MCF 10A (cell line): ENCODE measurements around the gene MCUB. TPM values are rescaled to one million over a fixed set of nuclear protein-coding genes. Genes with fewer than 3 reads are reported as not detected.

Source experiments
- BruUV-seq: library from RNA; stranded (reverse); fragments of 400-500 nt; replicated peaks from 2 replicates; lab custom pipeline; 2021; lab: Mats Ljungman, UMichigan
- CTCF ChIA-PET: fragments of 300-600 bp; sonication (Branson Sonifier 250); formaldehyde crosslinking; extraction: SDS; loops from one replicate; lab custom pipeline; 2021; ENCODE audit warnings: antibody characterized with exemption, inconsistent platforms; lab: Yijun Ruan, JAX
- POLR2A ChIA-PET: fragments of 300-600, 350-650 bp; sonication (Branson Sonifier 250); formaldehyde crosslinking; extraction: SDS; loops from one replicate; lab custom pipeline; 2020; ENCODE audit warnings: antibody characterized with exemption, inconsistent platforms; lab: Yijun Ruan, JAX
- DNase-seq: peaks from one replicate; pipeline ENCODE4 v3.0.0-alpha.2; 2018; ENCODE audit not compliant: unreplicated experiment
- H3K27ac Mint-ChIP-seq: one replicate; pipeline ENCODE4 v1.8.0; 2022; ENCODE audit warnings: mild to moderate bottlenecking, low read depth, mixed read lengths; ENCODE audit not compliant: unreplicated experiment
- H3K27me3 Mint-ChIP-seq: one replicate; pipeline ENCODE4 v1.8.0; 2022; ENCODE audit warnings: mixed read lengths; ENCODE audit not compliant: insufficient read depth, unreplicated experiment
- H3K36me3 Mint-ChIP-seq: one replicate; pipeline ENCODE4 v1.8.0; 2022; ENCODE audit warnings: mild to moderate bottlenecking, moderate library complexity, mixed read lengths; ENCODE audit not compliant: insufficient read depth, unreplicated experiment
- H3K4me1 Mint-ChIP-seq: one replicate; pipeline ENCODE4 v1.8.0; 2022; ENCODE audit warnings: mixed read lengths; ENCODE audit not compliant: insufficient read depth, unreplicated experiment
- H3K4me3 Mint-ChIP-seq: one replicate; pipeline ENCODE4 v1.8.0; 2022; ENCODE audit warnings: mild to moderate bottlenecking, moderate library complexity, mixed read lengths; ENCODE audit not compliant: unreplicated experiment
- H3K9me3 Mint-ChIP-seq: one replicate; pipeline ENCODE4 v1.8.0; 2022; ENCODE audit warnings: mixed read lengths; ENCODE audit not compliant: unreplicated experiment
- CTCF ChIP-seq: fragments of 200-600 bp; IDR thresholded peaks from one replicate; pipeline ENCODE4 v1.8.0; 2022; ENCODE audit warnings: antibody characterized with exemption, mild to moderate bottlenecking; ENCODE audit not compliant: unreplicated experiment
- intact Hi-C: fragments of 100-400 bp; cut with micrococcal nuclease; formaldehyde crosslinking; loops from 2 replicates; pipeline ENCODE4 v1.14.1; 2022
- total RNA-seq: library from RNA; stranded (reverse); gene quantifications from 2 replicates; pipeline ENCODE4 v1.2.3, GENCODE V29; 2022

The MCUB gene
- total RNA-seq, 1 experiment from 2014 or later: 16.3 TPM

GRCh38 chr4:109532182-109532581, 27.9 kb upstream of the MCUB start:
- Mint-ChIP-seq H3K36me3 (peaks cover 89% of the 10 kb centered on the region), H3K27me3 (no peaks in the 10 kb centered on the region), H3K4me3 (no peak overlapping the region), H3K27ac (no peak overlapping the region), H3K9me3 (no peaks in the 10 kb centered on the region), H3K4me1 (no peaks in the 10 kb centered on the region)
- BruUV-seq: no TSS peak
- TF ChIP-seq CTCF: no peak
- CTCF ChIA-PET: interaction anchor here (0.6 kb wide), 1 partner anchor 19 kb away, joined by 3 read pairs; no protein-coding TSS in a partner anchor
- POLR2A ChIA-PET: interaction anchor here (0.6 to 2.8 kb wide), 4 partner anchors 31 to 1728 kb away, joined by 3 to 8 read pairs (median 7); partner anchors contain the start of gene SEC24B
- DNase-seq: no peak
- intact Hi-C loops: no loop called here

GRCh38 chr4:109545401-109545800, 14.6 kb upstream of the MCUB start:
- Mint-ChIP-seq H3K27ac (no peak overlapping the region), H3K4me3 (no peak overlapping the region), H3K36me3 (peaks cover 50% of the 10 kb centered on the region), H3K4me1 (peaks cover 21% of the 10 kb centered on the region), H3K9me3 (no peaks in the 10 kb centered on the region), H3K27me3 (no peaks in the 10 kb centered on the region)
- no TSS peak for BruUV-seq
- TF ChIP-seq CTCF: no peak
- no peak for DNase-seq
- POLR2A ChIA-PET: interaction anchor here (0.6 to 1.2 kb wide), 3 partner anchors 13 to 91 kb away, joined by 3 to 5 read pairs (median 5); no protein-coding TSS in a partner anchor
- CTCF ChIA-PET: interaction anchor here (0.7 to 1.9 kb wide), 2 partner anchors 15 to 117 kb away, joined by 4 read pairs; no protein-coding TSS in a partner anchor
- intact Hi-C loops: no loop called here

- H3K4me3 Mint-ChIP-seq: no peak overlapping the region
- no peak for TF ChIP-seq CTCF
- H3K9me3 Mint-ChIP-seq: no peaks in the 10 kb centered on the region
- no peak overlapping the region for H3K27ac Mint-ChIP-seq
- BruUV-seq: no TSS peak
- ChIA-PET POLR2A (interaction anchor here (1.0 to 1.5 kb wide), 2 partner anchors 11 to 114 kb away, joined by 3 to 5 read pairs; partner anchors contain the start of gene SEC24B), CTCF (interaction anchor here (0.7 to 1.6 kb wide), 2 partner anchors 279 to 280 kb away, joined by 6 read pairs; no protein-coding TSS in a partner anchor)
- intact Hi-C loops: no loop called here
- H3K27me3 Mint-ChIP-seq: no peaks in the 10 kb centered on the region
- H3K4me1 Mint-ChIP-seq: peaks cover 20% of the 10 kb centered on the region
- DNase-seq: no peak
- H3K36me3 Mint-ChIP-seq: peaks cover 37% of the 10 kb centered on the region
These were observed 12.7 kb upstream of the MCUB start for GRCh38 chr4:109547394-109547793.

- Mint-ChIP-seq H3K36me3 (peaks cover 31% of the 10 kb centered on the region), H3K27ac (peak overlapping the region; percentile 76), H3K4me1 (peaks cover 13% of the 10 kb centered on the region), H3K27me3 (no peaks in the 10 kb centered on the region), H3K9me3 (no peaks in the 10 kb centered on the region), H3K4me3 (peak overlapping the region; percentile 3)
- ChIA-PET CTCF (interaction anchor here (0.6 kb wide), 1 partner anchor 202 kb away, joined by 5 read pairs; no protein-coding TSS in a partner anchor), POLR2A (interaction anchor here (0.8 to 1.0 kb wide), 2 partner anchors 123 to 658 kb away, joined by 3 read pairs; no protein-coding TSS in a partner anchor)
- DNase-seq: peak; percentile 68
- TF ChIP-seq CTCF: no peak
- BruUV-seq: no TSS peak
- intact Hi-C loops: no loop called here
These were observed 11.4 kb upstream of the MCUB start for GRCh38 chr4:109548655-109549054.
